Fibroblast of lung (primary cell): Measurements from ENCODE around the gene CASQ2. TPM values are rescaled to one million over a fixed set of nuclear protein-coding genes. Genes with fewer than 3 reads are reported as not detected.

Experiments
- DNase-seq, 2 donors: peaks; one replicate each; pipeline versions ENCODE4 v3.0.0 to v3.0.0-alpha.2; 2010; ENCODE audit warnings: low read depth in 2 of 2
- H2AFZ ChIP-seq: 2 replicates; pipeline ENCODE4 v1.5.1; 2012; ENCODE audit warnings: low read length, control low read depth, inconsistent platforms
- H3K27ac ChIP-seq: 2 replicates; pipeline ENCODE4 v1.5.1; 2011; ENCODE audit warnings: low read length, control low read depth; ENCODE audit not compliant: insufficient read depth
- H3K27me3 ChIP-seq: 2 replicates; pipeline ENCODE4 v1.5.1; 2011; ENCODE audit warnings: mild to moderate bottlenecking, low read length; ENCODE audit not compliant: control insufficient read depth, insufficient read depth
- H3K36me3 ChIP-seq: 2 replicates; pipeline ENCODE4 v1.5.1; 2011; ENCODE audit warnings: low read length; ENCODE audit not compliant: control insufficient read depth, insufficient read depth
- H3K4me1 ChIP-seq: 2 replicates; pipeline ENCODE4 v1.5.1; 2011; ENCODE audit warnings: low read length; ENCODE audit not compliant: control insufficient read depth, insufficient read depth; ENCODE audit errors: extremely low read depth
- H3K4me2 ChIP-seq: 2 replicates; pipeline ENCODE4 v1.5.1; 2011; ENCODE audit warnings: low read length, control low read depth; ENCODE audit not compliant: insufficient read depth; ENCODE audit errors: extremely low read depth
- H3K4me3 ChIP-seq, 4 experiments: fragments of 200-600 bp in 1 of 4; sonication (generic) in 1 of 4; replicated peaks in 1 of 4; 2 replicates each; pipeline ENCODE4 v1.5.1; 2011 to 2016; ENCODE audit warnings: low read length in 4 of 4, low read depth in 3 of 4, mild to moderate bottlenecking in 3 of 4, control low read depth in 2 of 4, inconsistent platforms in 1 of 4, mixed read lengths in 1 of 4; ENCODE audit not compliant: insufficient read depth in 1 of 4; ENCODE audit errors: control extremely low read depth in 1 of 4
- H3K79me2 ChIP-seq: 2 replicates; pipeline ENCODE4 v1.5.1; 2012; ENCODE audit warnings: mild to moderate bottlenecking, low read length, inconsistent platforms; ENCODE audit not compliant: control insufficient read depth, insufficient read depth
- H3K9ac ChIP-seq: 2 replicates; pipeline ENCODE4 v1.5.1; 2011; ENCODE audit warnings: mild to moderate bottlenecking, low read length, control low read depth; ENCODE audit not compliant: insufficient read depth
- H3K9me3 ChIP-seq: 2 replicates; pipeline ENCODE4 v1.5.1; 2012; ENCODE audit warnings: low read depth, low read length; ENCODE audit not compliant: control insufficient read depth, insufficient read depth
- H4K20me1 ChIP-seq: 2 replicates; pipeline ENCODE4 v1.5.1; 2011; ENCODE audit warnings: low read length; ENCODE audit not compliant: control insufficient read depth, insufficient read depth; ENCODE audit errors: extremely low read depth
- EZH2 ChIP-seq: IDR thresholded peaks from 2 replicates; pipeline ENCODE4 v1.5.1; 2012; ENCODE audit warnings: low read length, control low read depth, mild to moderate bottlenecking; ENCODE audit errors: missing control alignments
- polyA plus RNA-seq, 2 donors: library from polyadenylated mRNA; depleted of rRNA in 1 of 2; stranded (reverse) in 1 of 2; unstranded in 1 of 2; fragments of >200 nt; gene quantifications; 2 replicates each; pipeline ENCODE4 v1.2.1, GENCODE V29; 2011 to 2012; ENCODE audit warnings: missing spikeins in 1 of 2
- total RNA-seq: library from RNA; depleted of rRNA; stranded (reverse); fragments of >200 nt; gene quantifications from 2 replicates; pipeline ENCODE4 v1.2.1, GENCODE V29; 2014
- TF ChIP-seq, protein P1 (sequence below), 2 donors: IDR thresholded peaks in 1 of 2; conservative IDR thresholded peaks in 1 of 2; 1 replicate in 1 of 2; 2 replicates in 1 of 2; pipeline ENCODE4 v1.5.1; 2011 to 2012; ENCODE audit warnings: low read length in 2 of 2, control low read depth in 1 of 2, inconsistent platforms in 1 of 2, low read depth in 1 of 2, mild to moderate bottlenecking in 1 of 2

CASQ2 gene
- total and polyA plus RNA-seq, 2 donors (not counting 1 experiment from before 2014, with no cell fraction given), result 0.03 TPM; not detected in 1

DNA sequence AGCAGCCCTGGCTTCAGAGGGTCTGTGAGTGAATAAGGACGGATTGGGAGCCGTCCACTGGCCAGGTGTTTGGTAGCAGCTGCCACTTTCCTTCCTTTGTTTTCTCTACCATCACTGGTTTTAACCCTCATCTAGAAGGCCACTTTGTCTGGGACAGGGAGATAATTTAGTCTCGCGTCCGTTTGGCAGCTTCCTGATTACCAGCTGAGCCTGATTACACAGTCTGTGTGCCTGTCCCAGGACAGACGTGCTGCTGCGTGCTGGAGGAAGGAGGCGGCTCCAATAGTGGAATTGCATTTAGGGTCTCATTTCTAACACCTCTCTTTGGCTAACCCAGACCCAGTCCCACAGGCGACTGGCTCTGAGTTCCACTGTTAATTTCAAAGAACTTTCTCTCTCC, 24.6 kb upstream of the CASQ2 start:
- peaks cover 13% of the 10 kb centered on the region for H3K27me3 ChIP-seq
- H4K20me1 ChIP-seq, result no peaks in the 10 kb centered on the region
- no peaks in the 10 kb centered on the region for H3K9me3 ChIP-seq
- H3K27ac ChIP-seq, result no peak overlapping the region
- no peak overlapping the region for H3K4me3 ChIP-seq
- no peak overlapping the region for H2AFZ ChIP-seq
- H3K9ac ChIP-seq, result no peak overlapping the region
- no peaks in the 10 kb centered on the region for H3K4me1 ChIP-seq
- no peaks in the 10 kb centered on the region for H3K79me2 ChIP-seq
- no peak for DNase-seq
- no peak overlapping the region for H3K4me2 ChIP-seq
- TF ChIP-seq, protein P1, sequence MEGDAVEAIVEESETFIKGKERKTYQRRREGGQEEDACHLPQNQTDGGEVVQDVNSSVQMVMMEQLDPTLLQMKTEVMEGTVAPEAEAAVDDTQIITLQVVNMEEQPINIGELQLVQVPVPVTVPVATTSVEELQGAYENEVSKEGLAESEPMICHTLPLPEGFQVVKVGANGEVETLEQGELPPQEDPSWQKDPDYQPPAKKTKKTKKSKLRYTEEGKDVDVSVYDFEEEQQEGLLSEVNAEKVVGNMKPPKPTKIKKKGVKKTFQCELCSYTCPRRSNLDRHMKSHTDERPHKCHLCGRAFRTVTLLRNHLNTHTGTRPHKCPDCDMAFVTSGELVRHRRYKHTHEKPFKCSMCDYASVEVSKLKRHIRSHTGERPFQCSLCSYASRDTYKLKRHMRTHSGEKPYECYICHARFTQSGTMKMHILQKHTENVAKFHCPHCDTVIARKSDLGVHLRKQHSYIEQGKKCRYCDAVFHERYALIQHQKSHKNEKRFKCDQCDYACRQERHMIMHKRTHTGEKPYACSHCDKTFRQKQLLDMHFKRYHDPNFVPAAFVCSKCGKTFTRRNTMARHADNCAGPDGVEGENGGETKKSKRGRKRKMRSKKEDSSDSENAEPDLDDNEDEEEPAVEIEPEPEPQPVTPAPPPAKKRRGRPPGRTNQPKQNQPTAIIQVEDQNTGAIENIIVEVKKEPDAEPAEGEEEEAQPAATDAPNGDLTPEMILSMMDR (conservative IDR thresholded peaks at IDR 0.05 in 1 of 2, IDR thresholded peaks at IDR 0.05 in 1 of 2; ENCODE audit: low read depth in 1 of 2, low read length in 2 of 2), result no peak
- H3K36me3 ChIP-seq, result no peaks in the 10 kb centered on the region

DNA sequence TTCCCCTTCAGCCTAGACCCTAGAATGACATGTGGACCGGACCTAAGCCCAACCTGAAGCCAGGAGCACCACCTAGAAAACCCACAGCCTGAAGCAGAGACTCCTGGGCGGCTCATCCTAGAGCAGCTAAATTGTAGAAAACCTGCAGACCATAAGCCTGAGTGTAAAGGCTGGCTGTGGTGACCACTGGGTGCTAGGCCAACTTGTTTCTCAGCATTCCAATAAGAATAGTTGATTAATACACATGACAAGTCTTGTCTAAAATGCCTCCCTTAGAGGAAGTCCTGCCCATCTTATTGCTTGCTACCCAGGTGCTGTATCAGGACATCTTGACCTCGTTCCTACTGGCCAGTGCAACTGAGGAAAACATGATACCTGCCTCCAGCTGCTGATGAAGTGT, 23.3 kb upstream of the CASQ2 start:
- TF ChIP-seq EZH2, result no peak
- TF ChIP-seq, protein P1 (conservative IDR thresholded peaks at IDR 0.05 in 1 of 2, IDR thresholded peaks at IDR 0.05 in 1 of 2; ENCODE audit: low read depth in 1 of 2, low read length in 2 of 2), result no peak
- DNase-seq, result no peak
- no peaks in the 10 kb centered on the region for H3K79me2 ChIP-seq

DNA sequence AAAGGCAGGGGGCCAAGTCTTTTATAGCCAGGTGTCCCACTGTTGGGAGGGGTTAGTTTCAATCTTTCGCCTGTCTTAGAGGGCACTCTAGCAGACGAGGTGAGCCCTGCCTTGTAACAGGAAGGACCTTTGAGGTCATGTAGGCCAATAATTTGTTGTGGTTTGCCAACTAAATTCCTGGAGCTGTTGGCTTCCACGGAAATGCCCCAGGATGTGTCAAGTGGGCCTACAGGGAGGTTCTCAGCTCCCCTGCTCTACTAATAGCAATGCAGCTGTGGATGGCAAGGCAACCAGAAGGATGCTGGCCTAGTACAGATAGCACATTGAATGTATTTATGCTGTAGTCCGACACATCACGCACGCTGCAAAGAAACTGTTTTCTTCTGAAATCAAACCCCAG, 22.3 kb upstream of the CASQ2 start:
- DNase-seq, result no peak
- no peak overlapping the region for H3K9ac ChIP-seq
- H3K27me3 ChIP-seq, result peaks cover 13% of the 10 kb centered on the region
- no peak overlapping the region for H2AFZ ChIP-seq
- H3K4me2 ChIP-seq, result no peak overlapping the region
- no peaks in the 10 kb centered on the region for H4K20me1 ChIP-seq
- no peaks in the 10 kb centered on the region for H3K9me3 ChIP-seq
- H3K4me3 ChIP-seq, result no peak overlapping the region
- H3K4me1 ChIP-seq, result no peaks in the 10 kb centered on the region
- no peaks in the 10 kb centered on the region for H3K79me2 ChIP-seq
- no peak overlapping the region for H3K27ac ChIP-seq
- TF ChIP-seq, protein P1 (conservative IDR thresholded peaks at IDR 0.05 in 1 of 2, IDR thresholded peaks at IDR 0.05 in 1 of 2; ENCODE audit: low read depth in 1 of 2, low read length in 2 of 2), result no peak
- TF ChIP-seq EZH2, result no peak
- no peaks in the 10 kb centered on the region for H3K36me3 ChIP-seq

More for the DNA sequence above, 23.3 kb upstream of the CASQ2 start:
- no peaks in the 10 kb centered on the region for H4K20me1 ChIP-seq
- H3K36me3 ChIP-seq, result no peaks in the 10 kb centered on the region
- H3K4me2 ChIP-seq, result no peak overlapping the region
- peaks cover 13% of the 10 kb centered on the region for H3K27me3 ChIP-seq
- no peak overlapping the region for H2AFZ ChIP-seq
- no peak overlapping the region for H3K27ac ChIP-seq
- no peak overlapping the region for H3K9ac ChIP-seq
- no peaks in the 10 kb centered on the region for H3K9me3 ChIP-seq
- no peaks in the 10 kb centered on the region for H3K4me1 ChIP-seq
- no peak overlapping the region for H3K4me3 ChIP-seq
